ENCODE results near the gene PXT1.
"Not testable (repeated sequence)": the region's sequence is repeated elsewhere in the genome, so short reads cannot be mapped to it uniquely, and the experiment has no call there.

Gene PXT1

GRCh38 chr6:36368921-36369865 is 73.5 kb downstream of the PXT1 start:
- DNase-seq (ENCODE audit: low read depth) = no peak

GRCh38 chr6:36368421-36368820 is 74.2 kb downstream of the PXT1 start:
- DNase-seq (ENCODE audit: low read depth) = no peak

- no peak for DNase-seq (ENCODE audit: low read depth)
Observed at GRCh38 chr6:36367743-36368142, 74.9 kb downstream of the PXT1 start.

- no peak for DNase-seq (ENCODE audit: low read depth)
Observed at GRCh38 chr6:36364669-36365479, 77.8 kb downstream of the PXT1 start.

- DNase-seq (ENCODE audit: low read depth) = not testable (repeated sequence)
Observed at GRCh38 chr6:36364061-36364635, 78.5 kb downstream of the PXT1 start.

- not testable (repeated sequence) for DNase-seq (ENCODE audit: low read depth)
Observed at GRCh38 chr6:36363371-36363752, 79.3 kb downstream of the PXT1 start.

- DNase-seq (ENCODE audit: low read depth) = no peak
Observed at GRCh38 chr6:36362551-36363370, 79.9 kb downstream of the PXT1 start.

GRCh38 chr6:36361071-36361470 is 81.6 kb downstream of the PXT1 start:
- no peak for DNase-seq (ENCODE audit: low read depth)

- DNase-seq (ENCODE audit: low read depth) = peak; percentile 41
Observed at GRCh38 chr6:36360241-36361054, 82.2 kb downstream of the PXT1 start.

- DNase-seq (ENCODE audit: low read depth) = no peak
Observed at GRCh38 chr6:36358226-36358915, 84.3 kb downstream of the PXT1 start.

- no peak for DNase-seq (ENCODE audit: low read depth)
Observed at GRCh38 chr6:36357872-36358225, 84.8 kb downstream of the PXT1 start.

- DNase-seq (ENCODE audit: low read depth) = no peak
Observed at GRCh38 chr6:36355819-36356218, 86.8 kb downstream of the PXT1 start.

- no peak for DNase-seq (ENCODE audit: low read depth)
Observed at GRCh38 chr6:36353411-36353915, 89.2 kb downstream of the PXT1 start.

- no peak for DNase-seq (ENCODE audit: low read depth)
Observed at GRCh38 chr6:36352477-36353157, 90.0 kb downstream of the PXT1 start.

- DNase-seq (ENCODE audit: low read depth) = no peak
Observed at GRCh38 chr6:36350681-36351571, 91.7 kb downstream of the PXT1 start.

- no peak for DNase-seq (ENCODE audit: low read depth)
Observed at GRCh38 chr6:36350082-36350481, 92.6 kb downstream of the PXT1 start.

GRCh38 chr6:36349240-36349639 is 93.4 kb downstream of the PXT1 start:
- no peak for DNase-seq (ENCODE audit: low read depth)

GRCh38 chr6:36347621-36348020 is 95.0 kb downstream of the PXT1 start:
- DNase-seq (ENCODE audit: low read depth) = no peak

Measured in activated T-helper 9 cell treated with anti-CD3 and anti-CD28 coated beads, Interleukin-2, amount 50 U/mL, for 16 hours (primary cell).